ENCODE results near the gene CDK14.
"Not testable (repeated sequence)": the region's sequence is repeated elsewhere in the genome, so short reads cannot be mapped to it uniquely, and the experiment has no call there.

The CDK14 gene

GRCh38 chr7:90756366-90756765 lies 160.2 kb downstream of the CDK14 start:
- Mint-ChIP-seq H3K27me3 (ENCODE audit: low read depth) (no peaks in the 10 kb centered on the region), H3K4me1 (peaks cover 23% of the 10 kb centered on the region), H3K4me3 (no peak overlapping the region), H3K9me3 (no peaks in the 10 kb centered on the region), H3K27ac (no peak overlapping the region), H3K36me3 (ENCODE audit: low read depth) (peaks cover 5% of the 10 kb centered on the region)
- TF ChIP-seq CTCF (IDR thresholded peaks at IDR 0.05; ENCODE audit: unreplicated experiment in 3 of 3) = no peak

- not testable (repeated sequence) for H3K4me3 Mint-ChIP-seq; H3K36me3 Mint-ChIP-seq (ENCODE audit: low read depth); H3K27ac Mint-ChIP-seq; H3K27me3 Mint-ChIP-seq (ENCODE audit: low read depth); H3K9me3 Mint-ChIP-seq
- peaks cover 27% of the 10 kb centered on the region for H3K4me1 Mint-ChIP-seq
Measured at GRCh38 chr7:90757565-90757950, 161.4 kb downstream of the CDK14 start.

- H3K4me3 Mint-ChIP-seq = no peak overlapping the region
- H3K27me3 Mint-ChIP-seq (ENCODE audit: low read depth) = no peaks in the 10 kb centered on the region
- H3K4me1 Mint-ChIP-seq = peaks cover 28% of the 10 kb centered on the region
- H3K27ac Mint-ChIP-seq = no peak overlapping the region
- no peaks in the 10 kb centered on the region for H3K36me3 Mint-ChIP-seq (ENCODE audit: low read depth)
- no peaks in the 10 kb centered on the region for H3K9me3 Mint-ChIP-seq
- no peak for TF ChIP-seq CTCF (IDR thresholded peaks at IDR 0.05; ENCODE audit: unreplicated experiment in 3 of 3)
Measured at GRCh38 chr7:90758933-90759562, 162.9 kb downstream of the CDK14 start.

- H3K27me3 Mint-ChIP-seq (ENCODE audit: low read depth) = no peaks in the 10 kb centered on the region
- no peaks in the 10 kb centered on the region for H3K36me3 Mint-ChIP-seq (ENCODE audit: low read depth)
- no peak for TF ChIP-seq CTCF (IDR thresholded peaks at IDR 0.05; ENCODE audit: unreplicated experiment in 3 of 3)
- no peaks in the 10 kb centered on the region for H3K9me3 Mint-ChIP-seq
- peaks cover 30% of the 10 kb centered on the region for H3K4me1 Mint-ChIP-seq
- no peak overlapping the region for H3K27ac Mint-ChIP-seq
- H3K4me3 Mint-ChIP-seq = no peak overlapping the region
Measured at GRCh38 chr7:90759710-90760109, 163.6 kb downstream of the CDK14 start.

- Mint-ChIP-seq H3K4me3 (no peak overlapping the region), H3K27ac (peak overlapping the region; percentile 8 to 31 (median 12)), H3K36me3 (ENCODE audit: low read depth) (no peaks in the 10 kb centered on the region), H3K27me3 (ENCODE audit: low read depth) (no peaks in the 10 kb centered on the region), H3K4me1 (peaks cover 39% of the 10 kb centered on the region), H3K9me3 (no peaks in the 10 kb centered on the region)
- TF ChIP-seq CTCF (IDR thresholded peaks at IDR 0.05; ENCODE audit: unreplicated experiment in 3 of 3) = no peak
Measured at GRCh38 chr7:90760892-90761291, 164.8 kb downstream of the CDK14 start.

- TF ChIP-seq CTCF (IDR thresholded peaks at IDR 0.05; ENCODE audit: unreplicated experiment in 3 of 3) = no peak
- H3K4me3 Mint-ChIP-seq = no peak overlapping the region
- no peaks in the 10 kb centered on the region for H3K27me3 Mint-ChIP-seq (ENCODE audit: low read depth)
- H3K36me3 Mint-ChIP-seq (ENCODE audit: low read depth) = no peaks in the 10 kb centered on the region
- H3K9me3 Mint-ChIP-seq = no peaks in the 10 kb centered on the region
- H3K27ac Mint-ChIP-seq = peak overlapping the region in 1 of 3 experiments; percentile 31
- H3K4me1 Mint-ChIP-seq = peaks cover 46% of the 10 kb centered on the region
Measured at GRCh38 chr7:90761584-90761983, 165.5 kb downstream of the CDK14 start.

Data from nephron (organoid).